Activated CD4-positive, alpha-beta T cell treated with anti-CD3 and anti-CD28 coated beads for 24 hours (primary cell): ENCODE measurements around the gene ABTB2.
A peak's percentile ranks its signal among the peaks of the same experiment; 100 is the strongest.

ENCODE experiments used
- DNase-seq, 2 donors: peaks; one replicate each; pipeline ENCODE4 v3.0.0-alpha.2; 2020; ENCODE audit warnings: low read depth in 2 of 2

Gene ABTB2

GRCh38 chr11:34360046-34360445 is 2.2 kb upstream of the ABTB2 start:
- no peak for DNase-seq

- DNase-seq, result no peak
Observed at GRCh38 chr11:34359548-34359891, 1.7 kb upstream of the ABTB2 start.

- peak; percentile 60 to 64 for DNase-seq
Observed at GRCh38 chr11:34358728-34359547, 1.1 kb upstream of the ABTB2 start.

GRCh38 chr11:34358258-34358727 is 483 bp upstream of the ABTB2 start:
- no peak for DNase-seq

- DNase-seq, result peak in 1 of 2 donors; percentile 28
Observed at GRCh38 chr11:34356913-34357700, 703 bp downstream of the ABTB2 start.

GRCh38 chr11:34356576-34356912 is 1.3 kb downstream of the ABTB2 start:
- DNase-seq, result no peak

- no peak for DNase-seq
Observed at GRCh38 chr11:34356130-34356529, 1.7 kb downstream of the ABTB2 start.

- no peak for DNase-seq
Observed at GRCh38 chr11:34355726-34356125, 2.1 kb downstream of the ABTB2 start.

- no peak for DNase-seq
Observed at GRCh38 chr11:34354782-34355181, 3.0 kb downstream of the ABTB2 start.

GRCh38 chr11:34353881-34354280 is 3.9 kb downstream of the ABTB2 start:
- no peak for DNase-seq

- DNase-seq, result no peak
Observed at GRCh38 chr11:34351687-34352469, 5.9 kb downstream of the ABTB2 start.

- no peak for DNase-seq
Observed at GRCh38 chr11:34351051-34351450, 6.8 kb downstream of the ABTB2 start.

- DNase-seq, result no peak
Observed at GRCh38 chr11:34349882-34350281, 7.9 kb downstream of the ABTB2 start.

- no peak for DNase-seq
Observed at GRCh38 chr11:34348919-34349318, 8.9 kb downstream of the ABTB2 start.

- DNase-seq, result no peak
Observed at GRCh38 chr11:34348096-34348495, 9.7 kb downstream of the ABTB2 start.

GRCh38 chr11:34346551-34346950 is 11.3 kb downstream of the ABTB2 start:
- DNase-seq, result no peak

GRCh38 chr11:34345991-34346480 is 11.8 kb downstream of the ABTB2 start:
- no peak for DNase-seq

GRCh38 chr11:34345540-34345876 is 12.3 kb downstream of the ABTB2 start:
- DNase-seq, result no peak

GRCh38 chr11:34344768-34345539 is 12.9 kb downstream of the ABTB2 start:
- DNase-seq, result no peak

- no peak for DNase-seq
Observed at GRCh38 chr11:34344410-34344767, 13.4 kb downstream of the ABTB2 start.

GRCh38 chr11:34343686-34344085 is 14.1 kb downstream of the ABTB2 start:
- no peak for DNase-seq

- no peak for DNase-seq
Observed at GRCh38 chr11:34343153-34343552, 14.7 kb downstream of the ABTB2 start.
